ENCODE measurements around the gene PLEKHN1.

Gene PLEKHN1

GRCh38 chr1:1001057-1001783 is 34.9 kb downstream of the PLEKHN1 start:
- POLR2A ChIA-PET = interaction anchor here (0.9 to 2.6 kb wide), 9 partner anchors 12 to 78 kb away, joined by 3 to 12 read pairs (median 5); partner anchors contain the start of genes ISG15 and PERM1

GRCh38 chr1:1003618-1004419 is 37.5 kb downstream of the PLEKHN1 start:
- POLR2A ChIA-PET = interaction anchor here (0.9 kb wide), 1 partner anchor 10 kb away, joined by 4 read pairs; the partner anchor contains the start of gene ISG15
- TF ChIP-seq ZNF384 (IDR thresholded peaks at IDR 0.05) = no peak
- TF ChIP-seq CTBP1 (IDR thresholded peaks at IDR 0.05; ENCODE audit: borderline replicate concordance) = no peak
- no peak for TF ChIP-seq ELF4 (IDR thresholded peaks at IDR 0.05)
- no peak for TF ChIP-seq FOXK2 (IDR thresholded peaks at IDR 0.05)
- TF ChIP-seq FOXM1 (IDR thresholded peaks at IDR 0.05; ENCODE audit: borderline replicate concordance) = no peak
- no peak for TF ChIP-seq FOXA1 (IDR thresholded peaks at IDR 0.05)
- TF ChIP-seq TARDBP (IDR thresholded peaks at IDR 0.05) = no peak
- TF ChIP-seq ARNT (IDR thresholded peaks at IDR 0.05) = no peak
- no peak for TF ChIP-seq SUZ12 (IDR thresholded peaks at IDR 0.05)
- TF ChIP-seq L3MBTL2 (conservative IDR thresholded peaks at IDR 0.05) = no peak
- no peak for TF ChIP-seq NFRKB (IDR thresholded peaks at IDR 0.05)
- TF ChIP-seq BHLHE40 (IDR thresholded peaks at IDR 0.05; ENCODE audit: borderline replicate concordance) = no peak
- no peak for DNase-seq (ENCODE audit: extremely low spot score)
- CTCF ChIA-PET = no interaction called here

More at GRCh38 chr1:1001057-1001783, 34.9 kb downstream of the PLEKHN1 start:
- DNase-seq (ENCODE audit: extremely low spot score) = no peak
- CTCF ChIA-PET = interaction anchor here (0.6 to 1.0 kb wide), 2 partner anchors 17 to 57 kb away, joined by 3 read pairs; no protein-coding TSS in a partner anchor
- TF ChIP-seq FOXM1 (IDR thresholded peaks at IDR 0.05; ENCODE audit: borderline replicate concordance) (no peak), ARNT (IDR thresholded peaks at IDR 0.05) (0 out of 2 replicates have a peak, but pooled peaks have one; percentile 1), PKNOX1 (IDR thresholded peaks at IDR 0.05) (peak; percentile 59), L3MBTL2 (conservative IDR thresholded peaks at IDR 0.05) (peak; percentile 50; the same call in 1 of the 2 replicates)

- TF ChIP-seq NFRKB (IDR thresholded peaks at IDR 0.05) (no peak), SUZ12 (IDR thresholded peaks at IDR 0.05) (no peak), ARNT (IDR thresholded peaks at IDR 0.05) (no peak), SP1 (IDR thresholded peaks at IDR 0.05) (no peak), FOXK2 (IDR thresholded peaks at IDR 0.05) (no peak), PKNOX1 (IDR thresholded peaks at IDR 0.05) (no peak), L3MBTL2 (conservative IDR thresholded peaks at IDR 0.05) (no peak), ZNF384 (IDR thresholded peaks at IDR 0.05) (no peak), HDGF (IDR thresholded peaks at IDR 0.05; ENCODE audit: borderline replicate concordance) (no peak), BHLHE40 (IDR thresholded peaks at IDR 0.05; ENCODE audit: borderline replicate concordance) (no peak), ELF4 (IDR thresholded peaks at IDR 0.05) (no peak), CTBP1 (IDR thresholded peaks at IDR 0.05; ENCODE audit: borderline replicate concordance) (no peak), TARDBP (IDR thresholded peaks at IDR 0.05) (no peak), FOXA1 (IDR thresholded peaks at IDR 0.05) (no peak), LEF1 (IDR thresholded peaks at IDR 0.05; ENCODE audit: borderline replicate concordance) (no peak), FOXM1 (IDR thresholded peaks at IDR 0.05; ENCODE audit: borderline replicate concordance) (no peak)
- CTCF ChIA-PET = no interaction called here
- POLR2A ChIA-PET = no interaction called here
- no peak for DNase-seq (ENCODE audit: extremely low spot score)
Observed at GRCh38 chr1:1004420-1004779, 38.1 kb downstream of the PLEKHN1 start.

- ChIA-PET POLR2A (no interaction called here), CTCF (no interaction called here)
- no peak for TF ChIP-seq CTBP1 (IDR thresholded peaks at IDR 0.05; ENCODE audit: borderline replicate concordance)
- no peak for TF ChIP-seq NFRKB (IDR thresholded peaks at IDR 0.05)
- TF ChIP-seq FOXM1 (IDR thresholded peaks at IDR 0.05; ENCODE audit: borderline replicate concordance) = no peak
- DNase-seq (ENCODE audit: extremely low spot score) = no peak
Observed at GRCh38 chr1:1004780-1005697, 38.8 kb downstream of the PLEKHN1 start.

GRCh38 chr1:1005774-1006304 is 39.6 kb downstream of the PLEKHN1 start:
- TF ChIP-seq ZNF384 (IDR thresholded peaks at IDR 0.05) (no peak), BHLHE40 (IDR thresholded peaks at IDR 0.05; ENCODE audit: borderline replicate concordance) (no peak), ELF4 (IDR thresholded peaks at IDR 0.05) (no peak), HDGF (IDR thresholded peaks at IDR 0.05; ENCODE audit: borderline replicate concordance) (no peak), TARDBP (IDR thresholded peaks at IDR 0.05) (no peak), FOXK2 (IDR thresholded peaks at IDR 0.05) (no peak), ARNT (IDR thresholded peaks at IDR 0.05) (no peak), L3MBTL2 (conservative IDR thresholded peaks at IDR 0.05) (no peak), PKNOX1 (IDR thresholded peaks at IDR 0.05) (no peak), NFRKB (IDR thresholded peaks at IDR 0.05) (no peak), CTBP1 (IDR thresholded peaks at IDR 0.05; ENCODE audit: borderline replicate concordance) (no peak), SP1 (IDR thresholded peaks at IDR 0.05) (no peak), FOXA1 (IDR thresholded peaks at IDR 0.05) (no peak), SUZ12 (IDR thresholded peaks at IDR 0.05) (no peak), LEF1 (IDR thresholded peaks at IDR 0.05; ENCODE audit: borderline replicate concordance) (no peak), FOXM1 (IDR thresholded peaks at IDR 0.05; ENCODE audit: borderline replicate concordance) (no peak)

More at GRCh38 chr1:1005774-1006304, 39.6 kb downstream of the PLEKHN1 start:
- POLR2A ChIA-PET = no interaction called here
- no peak for DNase-seq (ENCODE audit: extremely low spot score)
- CTCF ChIA-PET = no interaction called here

Measured in HEK293T (cell line).